KOPT-K1 (cell line): ENCODE data around the gene KRTAP5-3.

ENCODE experiments used
- H3K27ac ChIP-seq: fragments of 200-600 bp; sonication (generic); 2 replicates; pipeline ENCODE4 v1.5.1; 2016; ENCODE audit warnings: antibody characterized with exemption, mild to moderate bottlenecking, low read depth, low read length; ENCODE audit not compliant: poor library complexity, severe bottlenecking
- H3K36me3 ChIP-seq: fragments of 200-600 bp; sonication (generic); 2 replicates; pipeline ENCODE4 v1.5.1; 2017; ENCODE audit warnings: antibody characterized with exemption, mild to moderate bottlenecking, low read length, moderate library complexity; ENCODE audit not compliant: insufficient read depth
- H3K9me3 ChIP-seq: fragments of 200-600 bp; sonication (generic); 2 replicates; pipeline ENCODE4 v1.5.1; 2017; ENCODE audit warnings: antibody characterized with exemption, low read length, mild to moderate bottlenecking; ENCODE audit not compliant: insufficient read depth, poor library complexity, severe bottlenecking

Gene KRTAP5-3

DNA sequence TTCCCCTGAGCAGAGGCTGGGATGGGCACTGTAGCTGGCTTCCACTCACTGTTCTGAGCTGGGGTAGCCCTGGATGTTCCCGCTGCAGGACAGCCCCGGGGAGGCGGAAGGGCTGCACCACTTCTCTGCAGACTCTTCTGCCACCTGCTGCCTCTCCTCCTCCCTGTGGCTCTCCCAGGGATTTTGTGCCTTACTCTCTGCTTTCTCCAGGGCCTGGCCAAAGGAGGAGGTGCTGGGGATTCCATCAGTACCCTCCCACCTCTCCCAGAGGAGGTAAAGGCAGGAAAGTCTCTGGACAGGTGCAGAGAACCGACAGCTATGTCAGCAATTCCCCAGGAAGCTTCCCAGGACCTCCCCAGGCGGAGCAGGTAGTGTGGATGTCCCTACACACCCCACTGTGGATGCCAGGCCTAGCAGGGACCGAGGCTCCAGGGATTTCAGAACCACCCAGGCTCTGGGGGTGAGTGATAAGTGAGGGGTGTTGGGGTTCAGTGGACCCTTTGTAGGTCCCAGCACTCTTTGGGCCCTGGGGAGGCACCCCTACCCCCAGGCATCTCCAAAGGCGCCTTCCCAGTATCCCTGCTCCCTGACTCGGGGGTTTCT, 47.5 kb downstream of the KRTAP5-3 start:
- no peaks in the 10 kb centered on the region for H3K9me3 ChIP-seq
- H3K27ac ChIP-seq = no peak overlapping the region
- no peaks in the 10 kb centered on the region for H3K36me3 ChIP-seq

DNA sequence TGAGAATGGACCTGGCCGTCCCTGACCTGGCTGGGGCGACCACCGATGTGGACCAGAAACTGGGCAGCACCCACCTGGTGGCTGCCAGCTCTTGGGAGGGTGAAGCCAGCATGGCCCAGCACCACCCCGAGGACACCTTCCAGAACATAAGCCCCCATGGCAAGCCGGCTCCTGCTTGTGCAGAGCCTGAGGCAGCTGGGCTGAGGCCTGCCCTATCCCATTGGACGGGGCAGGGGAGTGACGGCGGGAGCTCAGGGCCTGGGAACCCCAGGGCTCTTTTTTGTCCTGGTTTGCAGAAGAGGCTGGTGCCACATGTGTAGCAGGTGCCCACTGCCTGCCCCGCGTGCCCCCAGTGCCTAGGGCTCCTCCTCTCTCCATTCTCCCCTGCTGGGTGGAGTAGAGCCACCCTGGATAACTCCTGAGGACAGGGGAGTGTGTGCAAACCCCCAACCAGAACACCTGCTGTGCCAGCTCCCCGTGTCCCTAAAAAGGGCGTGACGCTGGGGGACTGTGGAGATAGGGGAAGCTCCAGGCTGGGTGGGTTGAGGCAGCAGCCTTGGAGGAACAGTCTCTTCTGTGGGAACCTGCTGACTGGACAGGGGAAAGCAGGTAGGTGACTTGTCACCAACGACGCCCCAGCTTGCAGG, 48.1 kb downstream of the KRTAP5-3 start:
- no peak overlapping the region for H3K27ac ChIP-seq

DNA sequence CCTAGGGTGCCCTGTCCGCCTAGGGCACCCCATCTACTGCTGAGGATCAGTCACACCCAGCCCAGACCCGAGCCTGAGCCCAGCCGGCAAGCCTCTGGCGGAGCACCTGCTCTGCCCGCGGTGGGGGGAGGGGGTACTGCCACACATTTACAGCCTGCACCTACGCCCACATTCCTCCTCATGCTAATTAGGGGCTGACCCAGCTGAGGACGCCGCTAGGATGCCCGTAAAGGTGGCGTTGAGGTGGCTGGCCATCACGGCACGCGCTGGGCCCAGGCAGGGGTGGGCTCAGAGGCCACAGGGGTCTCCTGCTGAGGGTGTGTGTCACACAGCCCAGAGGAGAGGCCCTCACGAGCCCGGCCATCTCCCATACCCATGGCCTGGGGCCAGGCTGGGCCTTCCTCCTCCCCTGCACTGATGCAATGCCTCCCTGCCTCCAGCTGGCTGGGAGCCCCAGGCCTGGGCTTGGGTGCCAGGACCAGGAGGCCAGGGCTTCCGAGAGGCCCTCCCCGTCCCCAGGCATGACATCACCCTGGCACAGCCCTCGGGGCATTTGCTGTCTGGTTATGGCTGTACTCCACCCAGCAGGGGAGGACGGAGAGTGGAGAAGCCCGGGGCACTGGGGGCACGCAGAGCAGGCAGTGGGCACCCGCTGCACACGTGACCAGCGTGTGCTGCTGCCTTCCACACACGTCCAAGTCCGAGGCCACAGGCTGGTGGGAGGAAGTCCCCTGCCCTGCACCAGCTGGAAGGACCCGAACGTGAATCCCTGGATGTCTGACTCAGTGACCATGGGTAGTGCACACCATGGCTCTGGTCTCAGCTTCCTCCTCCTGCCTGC, 48.9 kb downstream of the KRTAP5-3 start:
- Histone ChIP-seq H3K9me3 (no peaks in the 10 kb centered on the region), H3K36me3 (no peaks in the 10 kb centered on the region), H3K27ac (no peak overlapping the region)

More for the DNA sequence above, 48.1 kb downstream of the KRTAP5-3 start:
- Histone ChIP-seq H3K9me3 (no peaks in the 10 kb centered on the region), H3K36me3 (no peaks in the 10 kb centered on the region)

DNA sequence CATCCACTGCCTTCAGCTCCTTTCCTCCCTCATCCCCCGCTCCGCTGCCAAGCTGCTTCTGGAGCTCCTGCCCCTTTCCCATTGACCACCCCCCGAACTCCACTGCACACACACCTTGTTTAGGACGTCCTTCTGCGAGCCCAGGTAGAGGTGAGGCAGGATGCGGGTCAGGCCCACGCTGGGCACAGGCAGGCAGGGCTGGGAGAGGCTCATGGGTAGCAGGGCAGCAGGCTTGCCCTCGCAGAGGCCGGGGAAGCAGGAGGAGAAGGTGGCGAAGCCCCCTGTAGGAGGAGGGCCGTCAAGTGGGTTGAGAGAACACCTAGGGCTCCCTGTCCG, 49.5 kb downstream of the KRTAP5-3 start:
- no peak overlapping the region for H3K27ac ChIP-seq
- no peaks in the 10 kb centered on the region for H3K9me3 ChIP-seq
- H3K36me3 ChIP-seq = no peaks in the 10 kb centered on the region

DNA sequence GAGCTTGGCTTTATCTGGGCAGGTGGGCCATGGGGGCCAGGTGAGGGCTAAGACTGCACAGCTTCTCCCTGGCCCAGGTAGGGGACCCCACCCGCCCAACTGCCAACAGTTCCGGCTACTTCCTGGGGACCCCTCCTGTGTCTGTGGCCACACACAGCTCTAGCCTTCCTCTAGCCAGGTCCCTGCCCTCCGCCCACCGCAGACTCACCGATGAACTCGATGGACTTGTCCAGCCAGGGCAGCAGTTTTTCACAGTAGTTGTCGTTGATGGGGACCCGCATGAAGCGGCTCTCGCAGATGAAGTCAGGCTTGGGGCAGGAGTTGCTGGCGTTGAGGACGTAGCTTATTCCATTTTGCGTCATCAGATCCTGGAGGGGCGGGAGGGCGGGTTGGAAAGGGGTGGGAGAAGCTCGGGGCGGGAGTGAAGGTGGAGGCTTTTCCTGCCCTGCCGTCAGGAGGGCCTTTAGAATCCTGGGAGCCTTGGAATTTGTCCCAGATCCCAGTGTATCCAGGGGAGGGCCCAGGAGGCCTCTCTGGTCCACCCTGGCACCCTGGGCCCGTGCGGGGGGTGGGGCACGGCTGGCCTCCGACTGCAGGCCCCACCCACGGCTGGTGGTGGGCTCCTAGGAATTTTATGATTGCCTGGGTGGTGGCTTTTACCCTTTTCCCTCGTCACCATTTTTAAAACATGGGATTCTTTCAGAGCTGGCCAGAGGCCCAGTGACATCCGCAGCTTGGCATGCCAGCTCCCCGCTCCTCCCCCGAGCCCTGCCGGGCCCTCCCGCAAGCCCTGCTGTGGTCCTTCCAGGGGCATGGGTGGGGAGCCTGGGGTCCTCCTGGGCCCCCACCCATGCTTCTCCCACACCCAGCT, 50.1 kb downstream of the KRTAP5-3 start:
- Histone ChIP-seq H3K9me3 (no peaks in the 10 kb centered on the region), H3K36me3 (no peaks in the 10 kb centered on the region), H3K27ac (no peak overlapping the region)
